Lower leg skin (tissue), 4 donors: ENCODE results near the gene TMEM63A. TPM values are rescaled to one million over a fixed set of nuclear protein-coding genes. Genes with fewer than 3 reads are reported as not detected.

ENCODE experiments used
- DNase-seq, 2 donors: peaks; one replicate each; pipeline ENCODE4 v3.0.0-alpha.2; 2019; ENCODE audit warnings: low spot score in 2 of 2
- H3K4me3 ChIP-seq: fragments of 200-600 bp; sonication (generic); 2 replicates; pipeline ENCODE4 v1.5.1; 2017; ENCODE audit warnings: mild to moderate bottlenecking, low read depth; ENCODE audit not compliant: poor library complexity, severe bottlenecking
- CTCF ChIP-seq, 3 donors: fragments of 450-650 bp; IDR thresholded peaks; one replicate each; pipeline ENCODE4 v1.5.1; 2016; ENCODE audit warnings: antibody characterized with exemption in 3 of 3, mild to moderate bottlenecking in 3 of 3, moderate library complexity in 2 of 3
- POLR2A ChIP-seq, 2 donors: fragments of 450-650 bp; IDR thresholded peaks; one replicate each; pipeline ENCODE4 v1.6.1; 2016 to 2017; ENCODE audit warnings: antibody characterized with exemption in 2 of 2, mild to moderate bottlenecking in 1 of 2, moderate library complexity in 1 of 2
- WGBS, 2 donors: methylation state at CpG; one replicate each; pipeline ENCODE4 v1.1.5; 2018; 5-methylcytosine and 5-hydroxymethylcytosine counted together
- intact Hi-C: fragments of 100-400 bp; cut with DNase I; formaldehyde crosslinking; loops from one replicate; pipeline ENCODE4 v1.15.0; 2023; ENCODE audit warnings: low total_unique reads
- total RNA-seq, 4 donors: library from RNA; depleted of rRNA; stranded (reverse); fragments of >200 nt; gene quantifications; one replicate each; pipeline ENCODE4 v1.1.0, GENCODE V29; 2016

Gene TMEM63A
- total RNA-seq, 4 donors from 2014 or later: 29.1 to 49.1 (median 42.9) TPM

- intact Hi-C loops: no loop called here
- TF ChIP-seq CTCF (IDR thresholded peaks at IDR 0.05) (no peak), POLR2A (IDR thresholded peaks at IDR 0.05) (no peak)
- DNase-seq: no peak
- no peak overlapping the region for H3K4me3 ChIP-seq
- WGBS, 2 donors: 64 to 72% methylated on average over 5 of the region's 5 CpGs
These were observed 14.3 kb upstream of the TMEM63A start for GRCh38 chr1:225896494-225896893.

- 79 to 92% methylated on average over 6 of the region's 6 CpGs for WGBS, 2 donors
- intact Hi-C loops: no loop called here
- TF ChIP-seq CTCF (IDR thresholded peaks at IDR 0.05) (no peak), POLR2A (IDR thresholded peaks at IDR 0.05) (no peak)
- H3K4me3 ChIP-seq: no peak overlapping the region
- DNase-seq: no peak
These were observed 10.1 kb upstream of the TMEM63A start for GRCh38 chr1:225892307-225892706.

- no peak for DNase-seq
- intact Hi-C loops: no loop called here
- TF ChIP-seq POLR2A (IDR thresholded peaks at IDR 0.05) (no peak), CTCF (IDR thresholded peaks at IDR 0.05) (no peak)
- 76 to 86% methylated on average over 14 of the region's 14 CpGs for WGBS, 2 donors
- no peak overlapping the region for H3K4me3 ChIP-seq
These were observed 9.2 kb upstream of the TMEM63A start for GRCh38 chr1:225891229-225891972.

GRCh38 chr1:225890346-225891228 lies 8.4 kb upstream of the TMEM63A start:
- no peak for DNase-seq
- no peak overlapping the region for H3K4me3 ChIP-seq
- TF ChIP-seq CTCF (IDR thresholded peaks at IDR 0.05) (no peak), POLR2A (IDR thresholded peaks at IDR 0.05) (no peak)
- intact Hi-C loops: no loop called here
- 54 to 57% methylated on average over 6 of the region's 6 CpGs for WGBS, 2 donors

GRCh38 chr1:225889743-225890142 lies 7.6 kb upstream of the TMEM63A start:
- intact Hi-C loops: no loop called here
- 89 to 94% methylated on average over 5 of the region's 5 CpGs for WGBS, 2 donors
- no peak overlapping the region for H3K4me3 ChIP-seq
- DNase-seq: no peak
- no peak for TF ChIP-seq CTCF (IDR thresholded peaks at IDR 0.05)
